GM18867 (cell line): ENCODE data around the gene PCDHA3.
"Not testable (repeated sequence)": the region's sequence is repeated elsewhere in the genome, so short reads cannot be mapped to it uniquely, and the experiment has no call there.

Source experiments
- ATAC-seq: cut with Tn5 transposase; IDR thresholded peaks from one replicate; pipeline ENCODE4 v1.9.1; 2021; ENCODE audit warnings: mild to moderate bottlenecking, moderate library complexity; ENCODE audit not compliant: unreplicated experiment

Gene PCDHA3

DNA sequence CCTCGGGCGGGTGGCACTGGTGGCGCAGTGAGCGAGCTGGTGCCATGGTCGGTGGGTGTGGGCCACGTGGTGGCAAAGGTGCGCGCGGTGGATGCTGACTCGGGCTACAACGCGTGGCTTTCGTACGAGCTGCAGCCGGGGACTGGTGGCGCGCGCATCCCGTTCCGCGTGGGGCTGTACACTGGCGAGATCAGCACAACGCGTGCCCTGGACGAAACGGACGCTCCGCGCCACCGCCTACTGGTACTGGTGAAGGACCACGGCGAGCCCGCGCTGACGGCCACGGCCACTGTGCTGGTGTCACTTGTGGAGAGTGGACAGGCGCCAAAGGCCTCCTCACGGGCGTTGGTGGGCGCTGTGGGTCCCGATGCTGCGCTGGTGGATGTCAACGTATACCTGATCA, 8.0 kb downstream of the PCDHA3 start:
- no peak for ATAC-seq

DNA sequence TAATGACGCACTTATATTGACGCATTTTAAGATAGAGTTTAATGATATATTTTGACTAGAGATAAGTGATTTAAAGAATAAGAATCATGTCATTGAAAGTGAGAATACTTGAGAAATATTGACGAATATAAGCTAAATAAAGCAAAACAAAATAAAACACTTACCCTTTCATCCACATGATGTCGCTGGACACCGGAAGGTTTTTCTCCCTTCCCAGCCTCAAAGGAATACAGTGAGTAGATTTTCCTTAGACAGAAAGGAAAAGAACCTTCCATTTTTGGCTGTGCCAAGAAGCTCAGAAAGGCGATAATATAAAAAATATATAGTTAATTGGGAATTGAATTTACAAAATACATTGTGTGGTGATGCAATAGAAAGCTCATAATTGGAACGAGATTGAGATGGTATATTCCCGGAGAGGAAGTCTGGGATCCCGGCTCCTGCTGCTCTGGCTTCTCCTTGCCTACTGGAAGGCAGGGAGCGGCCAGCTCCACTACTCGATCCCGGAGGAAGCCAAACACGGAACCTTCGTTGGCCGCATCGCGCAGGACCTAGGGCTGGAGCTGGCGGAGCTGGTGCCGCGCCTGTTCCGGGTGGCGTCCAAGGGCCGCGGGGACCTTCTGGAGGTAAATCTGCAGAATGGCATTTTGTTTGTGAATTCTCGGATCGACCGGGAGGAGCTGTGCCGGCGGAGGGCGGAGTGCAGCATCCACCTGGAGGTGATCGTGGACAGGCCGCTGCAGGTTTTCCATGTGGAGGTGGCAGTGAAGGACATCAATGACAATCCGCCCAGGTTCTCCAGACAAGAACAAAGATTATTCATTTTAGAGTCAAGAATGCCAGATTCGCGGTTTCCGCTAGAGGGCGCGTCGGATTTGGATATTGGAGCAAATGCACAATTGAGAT, 20.8 kb downstream of the PCDHA3 start, which contains the start of gene PCDHA5:
Gene PCDHA5 (plus strand): TSS at position 239 of the 906 bp plus-strand sequence.
- no peak for ATAC-seq

DNA sequence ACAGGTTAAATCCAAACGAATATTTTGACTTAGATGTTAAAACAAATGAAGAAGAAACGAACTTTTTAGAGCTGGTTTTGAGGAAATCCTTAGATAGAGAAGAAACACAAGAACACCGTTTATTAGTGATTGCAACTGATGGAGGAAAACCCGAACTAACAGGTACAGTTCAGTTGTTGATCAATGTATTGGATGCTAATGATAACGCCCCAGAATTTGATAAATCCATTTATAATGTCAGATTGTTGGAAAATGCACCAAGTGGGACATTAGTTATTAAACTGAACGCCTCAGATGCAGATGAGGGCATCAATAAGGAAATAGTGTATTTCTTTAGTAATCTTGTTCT, 21.4 kb downstream of the PCDHA3 start:
- no peak for ATAC-seq

DNA sequence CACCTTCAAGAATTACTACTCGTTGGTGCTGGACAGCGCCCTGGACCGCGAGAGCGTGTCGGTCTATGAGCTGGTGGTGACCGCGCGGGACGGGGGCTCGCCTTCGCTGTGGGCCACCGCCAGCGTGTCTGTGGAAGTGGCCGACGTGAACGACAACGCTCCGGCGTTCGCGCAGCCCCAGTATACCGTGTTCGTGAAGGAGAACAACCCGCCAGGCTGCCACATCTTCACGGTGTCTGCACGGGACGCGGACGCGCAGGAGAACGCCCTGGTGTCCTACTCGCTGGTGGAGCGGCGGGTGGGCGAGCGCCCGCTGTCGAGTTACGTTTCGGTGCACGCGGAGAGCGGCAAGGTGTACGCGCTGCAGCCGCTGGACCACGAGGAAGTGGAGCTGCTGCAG, 22.1 kb downstream of the PCDHA3 start:
- ATAC-seq, result not testable (repeated sequence)

DNA sequence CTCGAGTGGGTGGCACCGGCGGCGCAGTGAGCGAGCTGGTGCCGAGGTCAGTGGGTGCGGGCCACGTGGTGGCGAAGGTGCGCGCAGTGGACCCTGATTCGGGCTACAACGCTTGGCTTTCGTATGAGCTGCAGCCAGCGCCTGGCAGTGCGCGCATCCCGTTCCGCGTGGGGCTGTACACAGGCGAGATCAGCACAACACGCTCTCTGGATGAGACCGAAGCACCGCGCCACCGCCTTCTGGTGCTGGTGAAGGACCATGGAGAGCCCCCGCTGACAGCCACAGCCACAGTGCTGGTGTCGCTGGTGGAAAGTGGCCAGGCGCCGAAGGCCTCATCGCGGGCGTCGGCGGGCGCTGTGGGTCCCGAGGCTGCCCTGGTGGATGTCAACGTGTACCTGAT, 22.6 kb downstream of the PCDHA3 start:
- no peak for ATAC-seq

DNA sequence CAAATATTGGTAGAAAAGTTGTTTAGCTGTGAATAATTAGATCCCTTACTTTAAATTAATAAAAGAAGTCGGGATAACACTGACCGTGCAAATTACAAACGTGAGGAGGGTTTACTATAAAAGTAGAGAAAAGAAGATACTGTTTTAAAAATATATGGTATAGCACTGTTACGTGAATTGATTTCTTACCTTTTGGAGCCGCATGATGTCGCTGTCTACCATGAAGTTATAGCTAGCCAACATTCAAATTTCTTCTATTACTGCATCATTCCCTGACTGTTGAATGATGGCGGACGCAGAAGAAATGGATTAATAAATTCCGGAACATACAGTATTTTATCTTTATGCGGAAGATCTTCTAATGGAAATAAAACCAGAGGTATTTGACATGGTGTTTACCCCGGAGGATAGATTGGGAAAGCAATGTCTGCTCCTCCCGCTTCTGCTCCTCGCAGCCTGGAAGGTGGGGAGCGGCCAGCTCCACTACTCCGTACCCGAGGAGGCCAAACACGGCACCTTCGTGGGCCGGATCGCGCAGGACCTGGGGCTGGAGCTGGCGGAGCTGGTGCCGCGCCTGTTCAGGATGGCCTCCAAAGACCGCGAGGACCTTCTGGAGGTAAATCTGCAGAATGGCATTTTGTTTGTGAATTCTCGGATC, 27.0 kb downstream of the PCDHA3 start, which contains the start of gene PCDHA6:
Gene PCDHA6 (plus strand): TSS at position 257 of the 658 bp plus-strand sequence. CDS start 132 bp downstream, at position 389.
- no peak for ATAC-seq

DNA sequence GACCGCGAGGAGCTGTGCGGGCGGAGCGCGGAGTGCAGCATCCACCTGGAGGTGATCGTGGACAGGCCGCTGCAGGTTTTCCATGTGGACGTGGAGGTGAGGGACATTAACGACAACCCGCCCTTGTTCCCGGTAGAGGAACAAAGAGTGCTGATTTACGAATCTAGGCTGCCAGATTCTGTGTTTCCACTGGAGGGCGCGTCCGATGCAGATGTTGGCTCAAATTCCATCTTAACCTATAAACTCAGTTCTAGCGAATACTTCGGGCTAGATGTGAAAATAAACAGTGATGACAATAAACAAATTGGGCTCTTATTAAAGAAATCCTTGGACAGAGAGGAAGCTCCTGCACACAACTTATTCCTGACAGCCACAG, 27.5 kb downstream of the PCDHA3 start:
- ATAC-seq, result no peak

DNA sequence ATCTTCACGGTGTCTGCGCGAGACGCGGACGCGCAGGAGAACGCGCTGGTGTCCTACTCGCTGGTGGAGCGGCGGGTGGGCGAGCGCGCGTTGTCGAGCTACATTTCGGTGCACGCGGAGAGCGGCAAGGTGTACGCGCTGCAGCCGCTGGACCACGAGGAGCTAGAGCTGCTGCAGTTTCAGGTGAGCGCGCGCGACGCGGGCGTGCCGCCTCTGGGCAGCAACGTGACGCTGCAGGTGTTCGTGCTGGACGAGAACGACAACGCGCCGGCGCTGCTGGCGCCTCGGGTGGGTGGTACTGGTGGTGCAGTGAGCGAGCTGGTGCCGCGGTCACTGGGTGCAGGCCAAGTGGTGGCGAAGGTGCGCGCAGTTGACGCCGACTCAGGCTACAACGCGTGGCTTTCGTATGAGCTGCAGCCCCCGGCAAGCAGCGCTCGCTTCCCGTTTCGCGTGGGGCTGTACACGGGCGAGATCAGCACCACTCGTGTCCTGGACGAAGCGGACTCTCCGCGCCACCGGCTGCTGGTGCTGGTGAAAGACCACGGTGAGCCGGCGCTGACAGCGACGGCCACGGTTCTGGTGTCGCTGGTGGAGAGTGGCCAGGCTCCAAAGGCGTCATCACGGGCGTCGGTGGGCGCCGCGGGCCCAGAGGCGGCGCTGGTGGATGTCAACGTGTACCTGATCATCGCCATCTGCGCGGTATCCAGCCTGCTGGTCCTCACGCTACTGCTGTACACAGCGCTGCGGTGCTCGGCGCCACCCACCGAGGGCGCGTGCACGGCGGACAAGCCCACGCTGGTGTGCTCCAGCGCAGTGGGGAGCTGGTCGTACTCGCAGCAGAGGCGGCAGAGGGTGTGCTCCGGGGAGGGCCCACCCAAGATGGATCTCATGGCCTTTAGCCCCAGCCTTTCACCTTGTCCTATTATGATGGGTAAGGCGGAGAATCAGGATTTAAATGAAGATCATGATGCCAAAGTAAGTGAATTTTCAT, 28.9 kb downstream of the PCDHA3 start:
- not testable (repeated sequence) for ATAC-seq

DNA sequence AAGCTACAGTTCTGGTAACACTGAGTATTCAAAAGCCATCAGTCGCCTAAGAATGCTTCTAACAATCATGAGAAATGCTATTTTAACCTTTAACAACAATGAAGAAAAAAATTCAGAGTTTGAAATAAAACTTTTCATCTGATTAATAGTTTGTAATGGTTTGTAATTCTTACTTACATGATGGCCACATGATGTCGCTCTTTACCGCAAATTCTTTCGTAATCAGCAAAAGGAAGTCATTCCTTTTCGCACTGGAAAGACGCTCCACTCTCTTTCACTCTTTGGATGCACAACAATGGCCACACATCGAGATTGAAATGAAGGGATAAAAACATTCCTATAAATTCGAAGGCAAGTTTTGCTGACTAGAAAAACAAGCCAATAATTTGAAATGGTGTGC, 33.1 kb downstream of the PCDHA3 start, which contains the start of gene PCDHA7:
Gene PCDHA7 (plus strand): TSS at position 277 of the 400 bp plus-strand sequence. CDS start 115 bp downstream, at position 392.
- ATAC-seq, result no peak

DNA sequence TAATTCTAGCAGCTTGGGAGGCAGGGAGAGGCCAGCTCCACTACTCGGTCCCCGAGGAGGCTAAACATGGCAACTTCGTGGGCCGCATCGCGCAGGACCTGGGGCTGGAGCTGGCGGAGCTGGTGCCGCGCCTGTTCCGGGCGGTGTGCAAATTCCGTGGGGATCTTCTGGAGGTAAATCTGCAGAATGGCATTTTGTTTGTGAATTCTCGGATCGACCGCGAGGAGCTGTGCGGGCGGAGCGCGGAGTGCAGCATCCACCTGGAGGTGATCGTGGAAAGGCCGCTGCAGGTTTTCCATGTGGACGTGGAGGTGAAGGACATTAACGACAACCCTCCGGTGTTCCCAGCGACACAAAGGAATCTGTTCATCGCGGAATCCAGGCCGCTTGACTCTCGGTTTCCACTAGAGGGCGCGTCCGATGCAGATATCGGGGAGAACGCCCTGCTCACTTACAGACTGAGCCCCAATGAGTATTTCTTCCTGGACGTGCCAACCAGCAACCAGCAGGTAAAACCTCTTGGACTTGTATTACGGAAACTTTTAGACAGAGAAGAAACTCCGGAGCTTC, 33.7 kb downstream of the PCDHA3 start:
- ATAC-seq, result not testable (repeated sequence)

DNA sequence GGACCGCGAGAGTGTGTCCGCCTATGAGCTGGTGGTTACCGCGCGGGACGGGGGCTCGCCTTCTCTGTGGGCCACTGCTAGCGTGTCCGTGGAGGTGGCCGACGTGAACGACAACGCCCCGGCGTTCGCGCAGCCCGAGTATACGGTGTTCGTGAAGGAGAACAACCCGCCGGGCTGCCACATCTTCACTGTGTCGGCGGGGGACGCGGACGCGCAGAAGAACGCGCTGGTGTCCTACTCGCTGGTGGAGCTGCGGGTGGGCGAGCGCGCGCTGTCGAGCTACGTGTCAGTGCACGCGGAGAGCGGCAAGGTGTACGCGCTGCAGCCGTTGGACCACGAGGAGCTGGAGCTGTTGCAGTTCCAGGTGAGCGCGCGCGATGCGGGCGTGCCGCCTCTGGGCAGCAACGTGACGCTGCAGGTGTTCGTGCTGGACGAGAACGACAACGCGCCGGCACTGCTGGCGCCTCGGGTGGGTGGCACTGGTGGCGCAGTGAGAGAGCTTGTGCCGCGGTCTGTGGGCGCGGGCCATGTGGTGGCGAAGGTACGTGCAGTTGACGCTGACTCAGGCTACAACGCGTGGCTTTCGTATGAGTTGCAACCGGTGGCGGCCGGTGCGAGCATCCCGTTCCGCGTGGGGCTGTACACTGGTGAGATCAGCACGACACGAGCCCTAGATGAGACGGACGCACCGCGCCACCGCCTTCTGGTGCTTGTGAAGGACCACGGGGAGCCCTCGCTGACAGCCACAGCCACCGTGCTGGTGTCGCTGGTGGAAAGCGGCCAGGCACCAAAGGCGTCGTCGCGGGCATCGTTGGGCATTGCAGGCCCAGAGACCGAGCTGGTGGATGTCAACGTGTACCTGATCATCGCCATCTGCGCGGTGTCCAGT, 35.0 kb downstream of the PCDHA3 start:
- no peak for ATAC-seq

DNA sequence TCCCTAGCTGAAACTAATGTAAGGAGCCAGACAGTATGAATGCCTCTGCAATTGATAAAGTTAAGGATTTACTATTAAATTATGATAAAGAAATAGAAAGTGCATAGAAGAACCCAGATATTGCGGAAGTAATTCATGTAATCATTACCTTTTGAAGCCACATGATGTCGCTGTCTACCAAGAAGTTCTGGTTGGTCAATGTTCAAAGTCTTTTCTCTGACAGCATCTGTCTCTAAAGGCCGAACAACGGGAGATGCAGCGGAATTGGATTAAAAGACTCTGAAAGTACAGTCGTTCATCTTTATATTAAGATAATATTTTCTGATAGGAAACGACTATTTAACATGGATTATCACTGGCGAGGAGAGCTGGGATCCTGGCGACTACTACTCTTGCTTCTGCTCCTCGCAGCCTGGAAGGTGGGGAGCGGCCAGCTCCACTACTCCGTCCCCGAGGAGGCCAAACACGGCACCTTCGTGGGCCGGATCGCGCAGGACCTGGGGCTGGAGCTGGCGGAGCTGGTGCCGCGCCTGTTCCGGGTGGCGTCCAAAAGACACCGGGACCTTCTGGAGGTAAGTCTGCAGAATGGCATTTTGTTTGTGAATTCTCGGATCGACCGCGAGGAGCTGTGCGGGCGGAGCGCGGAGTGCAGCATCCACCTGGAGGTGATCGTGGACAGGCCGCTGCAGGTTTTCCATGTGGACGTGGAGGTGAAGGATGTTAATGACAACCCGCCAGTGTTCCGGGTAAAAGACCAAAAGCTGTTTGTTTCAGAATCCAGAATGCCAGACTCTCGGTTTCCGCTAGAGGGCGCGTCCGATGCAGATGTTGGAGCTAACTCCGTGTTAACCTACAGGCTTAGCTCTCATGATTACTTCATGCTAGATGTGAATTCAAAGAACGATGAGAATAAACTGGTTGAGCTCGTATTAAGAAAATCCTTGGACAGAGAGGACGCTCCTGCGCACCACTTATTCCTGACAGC, 40.4 kb downstream of the PCDHA3 start, which contains the start of gene PCDHA8:
Gene PCDHA8 (plus strand): TSS at position 210 of the 985 bp plus-strand sequence. CDS start 135 bp downstream, at position 345.
- ATAC-seq, result no peak

DNA sequence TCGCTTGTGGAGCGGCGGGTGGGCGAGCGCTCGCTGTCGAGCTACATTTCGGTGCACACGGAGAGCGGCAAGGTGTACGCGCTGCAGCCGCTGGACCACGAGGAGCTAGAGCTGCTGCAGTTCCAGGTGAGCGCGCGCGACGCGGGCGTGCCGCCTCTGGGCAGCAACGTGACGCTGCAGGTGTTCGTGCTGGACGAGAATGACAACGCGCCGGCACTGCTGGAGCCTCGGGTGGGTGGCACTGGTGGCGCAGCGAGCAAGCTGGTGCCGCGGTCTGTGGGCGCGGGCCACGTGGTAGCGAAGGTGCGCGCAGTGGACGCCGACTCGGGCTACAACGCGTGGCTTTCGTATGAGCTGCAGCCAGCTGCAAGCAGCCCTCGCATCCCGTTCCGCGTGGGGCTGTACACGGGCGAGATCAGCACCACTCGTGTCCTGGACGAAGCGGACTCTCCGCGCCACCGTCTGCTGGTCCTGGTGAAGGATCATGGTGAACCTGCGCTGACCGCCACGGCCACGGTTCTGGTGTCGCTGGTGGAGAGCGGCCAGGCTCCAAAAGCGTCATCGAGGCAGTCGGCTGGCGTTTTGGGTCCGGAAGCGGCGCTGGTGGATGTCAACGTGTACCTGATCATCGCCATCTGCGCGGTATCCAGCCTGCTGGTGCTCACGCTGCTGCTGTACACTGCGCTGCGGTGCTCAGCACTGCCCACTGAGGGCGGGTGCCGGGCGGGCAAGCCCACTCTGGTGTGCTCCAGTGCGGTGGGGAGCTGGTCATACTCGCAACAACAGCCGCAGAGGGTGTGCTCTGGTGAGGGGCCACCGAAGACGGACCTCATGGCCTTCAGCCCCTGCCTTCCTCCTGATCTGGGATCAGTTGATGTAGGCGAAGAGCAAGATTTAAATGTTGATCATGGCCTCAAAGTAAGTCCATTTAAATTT, 42.2 kb downstream of the PCDHA3 start:
- no peak for ATAC-seq

DNA sequence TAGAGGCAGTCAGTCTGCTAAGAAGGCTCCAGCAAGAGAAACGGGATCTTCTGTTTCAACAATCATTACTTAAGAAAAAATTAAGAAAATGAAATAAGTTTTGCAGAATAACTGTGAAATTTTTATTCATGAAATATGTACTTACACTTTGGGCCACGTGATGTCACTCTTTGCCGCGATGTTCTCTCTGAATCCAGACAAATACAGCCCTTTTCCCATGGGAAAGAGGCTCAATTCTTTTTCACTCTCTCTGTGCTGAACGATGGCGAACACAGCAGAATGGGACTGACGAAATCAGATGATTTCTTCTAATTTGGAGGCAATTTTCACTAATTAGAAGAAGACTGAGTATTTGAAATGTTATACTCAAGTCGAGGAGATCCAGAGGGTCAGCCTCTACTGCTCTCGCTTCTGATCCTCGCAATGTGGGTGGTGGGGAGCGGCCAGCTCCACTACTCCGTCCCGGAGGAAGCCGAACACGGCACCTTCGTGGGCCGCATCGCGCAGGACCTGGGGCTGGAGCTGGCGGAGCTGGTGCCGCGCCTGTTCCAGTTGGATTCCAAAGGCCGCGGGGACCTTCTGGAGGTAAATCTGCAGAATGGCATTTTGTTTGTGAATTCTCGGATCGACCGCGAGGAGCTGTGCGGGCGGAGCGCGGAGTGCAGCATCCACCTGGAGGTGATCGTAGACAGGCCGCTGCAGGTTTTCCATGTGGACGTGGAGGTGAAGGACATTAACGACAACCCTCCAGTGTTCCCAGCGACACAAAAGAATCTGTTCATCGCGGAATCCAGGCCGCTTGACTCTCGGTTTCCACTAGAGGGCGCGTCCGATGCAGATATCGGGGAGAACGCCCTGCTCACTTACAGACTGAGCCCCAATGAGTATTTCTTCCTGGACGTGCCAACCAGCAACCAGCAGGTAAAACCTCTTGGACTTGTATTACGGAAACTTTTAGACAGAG, 47.6 kb downstream of the PCDHA3 start, which contains the start of gene PCDHA9:
Gene PCDHA9 (plus strand): TSS at position 244 of the 964 bp plus-strand sequence. CDS start 114 bp downstream, at position 358.
- ATAC-seq, result not testable (repeated sequence)

DNA sequence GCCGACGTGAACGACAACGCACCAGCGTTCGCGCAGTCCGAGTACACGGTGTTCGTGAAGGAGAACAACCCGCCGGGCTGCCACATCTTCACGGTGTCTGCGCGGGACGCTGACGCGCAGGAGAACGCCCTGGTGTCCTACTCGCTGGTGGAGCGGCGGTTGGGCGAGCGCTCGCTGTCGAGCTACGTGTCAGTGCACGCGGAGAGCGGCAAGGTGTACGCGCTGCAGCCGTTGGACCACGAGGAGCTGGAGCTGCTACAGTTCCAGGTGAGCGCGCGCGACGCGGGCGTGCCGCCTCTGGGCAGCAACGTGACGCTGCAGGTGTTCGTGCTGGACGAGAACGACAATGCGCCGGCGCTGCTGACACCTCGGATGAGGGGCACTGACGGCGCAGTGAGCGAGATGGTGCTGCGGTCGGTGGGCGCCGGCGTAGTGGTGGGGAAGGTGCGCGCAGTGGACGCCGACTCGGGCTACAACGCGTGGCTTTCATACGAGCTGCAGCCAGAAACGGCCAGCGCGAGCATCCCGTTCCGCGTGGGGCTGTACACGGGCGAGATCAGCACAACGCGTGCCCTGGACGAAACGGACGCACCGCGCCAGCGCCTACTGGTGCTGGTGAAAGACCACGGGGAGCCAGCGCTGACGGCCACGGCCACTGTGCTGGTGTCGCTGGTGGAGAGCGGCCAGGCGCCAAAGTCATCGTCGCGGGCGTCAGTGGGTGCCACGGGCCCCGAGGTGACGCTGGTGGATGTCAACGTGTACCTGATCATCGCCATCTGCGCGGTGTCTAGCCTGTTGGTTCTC, 49.2 kb downstream of the PCDHA3 start:
- ATAC-seq, result not testable (repeated sequence)
